MM.1S (cell line): ENCODE results near the gene CRYBB2.

Experiments used
- EZH2 ChIP-seq: fragments of 300-600 bp; sonication (generic); optimal IDR thresholded peaks from 2 replicates; pipeline ENCODE3; 2017; ENCODE audit warnings: low read depth, mild to moderate bottlenecking, antibody characterized with exemption, low read length, mixed read lengths
- TF ChIP-seq, protein P1 (sequence below): fragments of 300-600 bp; sonication (generic); IDR thresholded peaks from 2 replicates; pipeline ENCODE4 v1.5.1; 2016; ENCODE audit warnings: antibody characterized with exemption, low read length, mixed read lengths

DNA sequence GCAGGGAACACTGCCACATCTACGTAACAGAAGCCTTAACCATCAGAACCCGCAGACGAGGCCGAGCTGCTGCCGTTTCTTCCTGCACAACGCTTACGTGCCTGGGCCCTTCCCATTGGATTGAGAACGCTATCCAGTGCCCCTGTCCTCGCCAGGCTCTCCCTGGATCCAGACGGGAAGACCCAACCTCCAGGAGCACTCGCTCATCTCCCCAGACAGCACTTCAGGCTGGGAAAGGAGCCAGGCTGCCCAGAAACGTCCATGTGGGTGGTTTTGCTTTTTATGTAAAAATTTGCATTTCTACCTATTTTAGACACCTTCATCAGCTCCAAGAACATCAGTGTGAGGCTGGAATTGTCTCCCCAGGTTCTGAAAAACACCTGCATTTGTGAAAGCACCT is 27.0 kb upstream of the CRYBB2 start:
- TF ChIP-seq, protein P1, sequence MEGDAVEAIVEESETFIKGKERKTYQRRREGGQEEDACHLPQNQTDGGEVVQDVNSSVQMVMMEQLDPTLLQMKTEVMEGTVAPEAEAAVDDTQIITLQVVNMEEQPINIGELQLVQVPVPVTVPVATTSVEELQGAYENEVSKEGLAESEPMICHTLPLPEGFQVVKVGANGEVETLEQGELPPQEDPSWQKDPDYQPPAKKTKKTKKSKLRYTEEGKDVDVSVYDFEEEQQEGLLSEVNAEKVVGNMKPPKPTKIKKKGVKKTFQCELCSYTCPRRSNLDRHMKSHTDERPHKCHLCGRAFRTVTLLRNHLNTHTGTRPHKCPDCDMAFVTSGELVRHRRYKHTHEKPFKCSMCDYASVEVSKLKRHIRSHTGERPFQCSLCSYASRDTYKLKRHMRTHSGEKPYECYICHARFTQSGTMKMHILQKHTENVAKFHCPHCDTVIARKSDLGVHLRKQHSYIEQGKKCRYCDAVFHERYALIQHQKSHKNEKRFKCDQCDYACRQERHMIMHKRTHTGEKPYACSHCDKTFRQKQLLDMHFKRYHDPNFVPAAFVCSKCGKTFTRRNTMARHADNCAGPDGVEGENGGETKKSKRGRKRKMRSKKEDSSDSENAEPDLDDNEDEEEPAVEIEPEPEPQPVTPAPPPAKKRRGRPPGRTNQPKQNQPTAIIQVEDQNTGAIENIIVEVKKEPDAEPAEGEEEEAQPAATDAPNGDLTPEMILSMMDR: no peak
- TF ChIP-seq EZH2: no peak
